ENCODE measurements around the gene ACSM6.
A peak's percentile ranks its signal among the peaks of the same experiment; 100 is the strongest.
"Not testable (repeated sequence)": the region's sequence is repeated elsewhere in the genome, so short reads cannot be mapped to it uniquely, and the experiment has no call there.

ACSM6 gene

DNA sequence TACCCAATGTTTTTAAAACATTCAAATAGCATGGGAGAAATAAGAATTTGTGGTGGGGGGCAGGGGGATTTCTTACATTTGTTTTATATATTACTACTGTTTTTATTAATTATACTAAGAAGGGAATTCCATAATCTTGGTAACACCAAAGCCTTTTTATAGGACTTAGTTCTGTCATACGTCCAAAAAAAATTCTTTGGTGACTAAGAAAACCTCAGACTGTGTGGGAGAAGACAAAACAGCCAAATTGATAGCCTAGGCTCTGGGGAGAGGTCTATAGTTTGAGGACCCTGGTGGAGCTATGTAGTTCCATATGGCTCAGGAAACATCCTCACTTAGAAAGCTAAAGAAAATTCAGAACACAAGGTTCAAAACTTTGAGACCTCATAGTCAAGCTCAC is 23.4 kb downstream of the ACSM6 start:
- no peak for DNase-seq (ENCODE audit: low read depth)

DNA sequence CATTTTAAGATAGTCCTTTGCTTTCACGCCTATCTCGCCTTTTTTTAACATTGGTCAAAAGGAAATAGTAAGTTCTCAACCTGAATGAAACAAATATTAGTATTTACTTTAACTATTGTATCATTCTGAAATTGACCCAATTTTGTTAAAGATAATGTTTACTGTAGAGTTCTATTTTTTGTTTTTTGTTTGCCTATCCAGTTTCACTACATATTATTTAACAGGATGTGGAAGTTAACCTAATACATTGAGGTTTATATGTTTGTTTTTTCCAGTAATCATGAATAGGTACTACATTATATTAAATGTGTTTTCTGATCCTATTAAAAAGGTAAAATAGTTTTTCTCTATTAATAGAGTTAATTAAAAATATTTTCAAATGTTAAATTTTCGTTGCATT is 26.5 kb downstream of the ACSM6 start:
- no peak for DNase-seq (ENCODE audit: low read depth)

DNA sequence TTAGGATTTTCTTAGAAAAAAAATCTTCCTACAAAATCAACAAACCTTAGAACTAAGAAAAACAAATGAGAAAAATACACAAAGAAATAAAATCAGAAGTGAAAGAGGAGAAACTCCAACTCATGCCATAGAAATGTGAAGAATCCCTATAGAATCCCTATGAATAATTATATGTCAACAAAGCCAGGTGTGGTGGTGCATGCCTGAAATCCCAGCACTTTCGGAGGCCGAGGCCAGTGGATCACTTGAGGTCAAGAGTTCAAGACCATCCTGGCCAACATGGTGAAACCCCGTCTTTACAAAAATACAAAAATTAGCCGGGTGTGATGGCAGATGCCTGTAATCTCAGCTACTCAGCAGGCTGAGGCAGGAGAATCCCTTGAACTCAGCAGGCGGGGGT is 27.1 kb downstream of the ACSM6 start:
- no peak for DNase-seq (ENCODE audit: low read depth)

DNA sequence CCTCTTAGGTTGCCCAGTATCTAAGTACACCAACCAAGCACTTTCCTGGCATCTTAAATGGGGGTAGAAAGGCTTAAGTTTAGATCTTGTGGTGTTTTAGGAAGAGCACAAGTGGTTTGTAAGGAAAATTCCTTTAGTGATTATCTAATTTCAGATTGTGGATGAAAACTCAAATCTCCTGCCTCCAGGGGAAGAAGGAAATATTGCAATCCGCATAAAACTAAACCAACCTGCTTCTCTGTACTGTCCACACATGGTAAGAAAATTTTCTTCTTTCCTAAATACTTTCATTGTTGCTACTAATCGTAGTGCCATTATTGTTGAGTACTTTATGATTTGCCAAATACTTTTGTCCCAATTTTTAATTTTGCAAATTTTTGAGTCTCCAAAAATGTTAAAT is 31.1 kb downstream of the ACSM6 start:
- no peak for DNase-seq (ENCODE audit: low read depth)

DNA sequence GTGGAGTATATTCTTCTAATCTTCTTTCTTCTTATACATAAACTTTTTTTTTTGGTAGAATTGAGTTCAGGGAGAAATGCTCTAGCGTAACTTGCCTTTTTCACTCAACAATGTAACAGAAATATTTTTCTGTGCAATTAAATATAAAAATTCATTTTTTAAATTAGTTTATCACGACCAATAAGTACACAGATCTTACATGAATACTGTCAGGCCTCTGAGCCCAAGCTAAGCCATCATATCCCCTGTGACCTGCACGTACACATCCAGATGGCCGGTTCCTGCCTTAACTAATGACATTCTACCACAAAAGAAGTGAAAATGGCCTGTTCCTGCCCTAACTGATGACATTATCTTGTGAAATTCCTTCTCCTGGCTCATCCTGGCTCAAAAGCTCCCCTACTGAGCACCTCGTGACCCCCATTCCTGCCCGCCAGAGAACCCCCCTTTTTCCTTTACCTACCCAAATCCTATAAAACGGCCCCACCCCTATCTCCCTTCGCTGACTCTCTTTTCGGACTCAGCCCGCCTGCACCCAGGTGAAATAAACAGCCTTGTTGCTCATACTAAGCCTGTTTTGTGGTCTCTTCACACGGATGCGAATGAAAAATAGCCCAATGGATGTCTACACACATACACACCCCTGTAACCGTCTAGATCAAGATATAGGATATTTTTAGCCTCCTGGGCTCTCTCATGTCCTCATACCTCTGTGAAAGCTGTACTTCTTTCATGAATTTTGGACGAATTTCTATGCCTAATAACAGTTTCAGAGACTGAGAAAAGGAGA is 35.1 kb downstream of the ACSM6 start:
- not testable (repeated sequence) for DNase-seq (ENCODE audit: low read depth)

DNA sequence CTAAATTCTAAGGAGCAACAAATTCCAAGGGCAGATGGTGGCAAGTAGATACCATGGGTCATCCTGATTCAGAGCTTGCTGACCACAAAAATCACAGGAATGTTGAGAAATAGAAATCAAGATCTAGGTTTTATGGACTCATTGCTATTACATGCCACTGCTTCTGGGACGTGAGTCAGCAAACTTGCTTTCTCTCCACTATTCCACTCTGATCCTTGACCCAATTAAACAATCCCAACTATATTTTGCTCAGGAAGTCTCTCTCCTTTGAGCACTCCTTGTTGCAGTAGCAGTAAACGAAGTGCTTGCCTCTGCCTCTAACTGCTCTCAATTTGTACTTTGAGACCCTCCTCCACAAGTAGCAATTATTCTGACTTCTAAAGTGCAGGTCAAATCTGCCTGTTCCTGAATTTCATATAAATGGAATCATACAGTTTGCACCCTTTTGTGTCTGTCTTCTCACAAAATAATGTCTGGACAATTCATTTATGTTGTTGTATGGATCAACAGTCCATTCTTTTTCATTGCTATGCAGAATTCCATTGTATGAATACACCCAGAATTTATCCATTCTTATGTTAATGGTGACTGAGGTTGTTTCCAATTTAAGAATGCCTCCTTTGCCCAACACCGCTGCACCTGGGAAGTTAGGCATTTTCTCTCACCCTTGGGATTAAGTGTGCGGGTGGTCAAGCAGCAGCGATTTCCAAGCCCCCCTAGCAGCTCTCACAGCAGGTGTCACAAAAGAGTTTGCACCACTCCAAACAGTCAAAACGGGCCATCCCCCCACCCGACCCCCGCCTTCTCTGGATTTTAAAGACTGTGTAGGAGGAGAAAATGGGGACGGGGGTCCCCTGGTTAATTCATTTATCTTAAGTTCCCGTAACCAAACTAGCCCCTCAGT is 35.9 kb downstream of the ACSM6 start:
- DNase-seq (ENCODE audit: low read depth): no peak

DNA sequence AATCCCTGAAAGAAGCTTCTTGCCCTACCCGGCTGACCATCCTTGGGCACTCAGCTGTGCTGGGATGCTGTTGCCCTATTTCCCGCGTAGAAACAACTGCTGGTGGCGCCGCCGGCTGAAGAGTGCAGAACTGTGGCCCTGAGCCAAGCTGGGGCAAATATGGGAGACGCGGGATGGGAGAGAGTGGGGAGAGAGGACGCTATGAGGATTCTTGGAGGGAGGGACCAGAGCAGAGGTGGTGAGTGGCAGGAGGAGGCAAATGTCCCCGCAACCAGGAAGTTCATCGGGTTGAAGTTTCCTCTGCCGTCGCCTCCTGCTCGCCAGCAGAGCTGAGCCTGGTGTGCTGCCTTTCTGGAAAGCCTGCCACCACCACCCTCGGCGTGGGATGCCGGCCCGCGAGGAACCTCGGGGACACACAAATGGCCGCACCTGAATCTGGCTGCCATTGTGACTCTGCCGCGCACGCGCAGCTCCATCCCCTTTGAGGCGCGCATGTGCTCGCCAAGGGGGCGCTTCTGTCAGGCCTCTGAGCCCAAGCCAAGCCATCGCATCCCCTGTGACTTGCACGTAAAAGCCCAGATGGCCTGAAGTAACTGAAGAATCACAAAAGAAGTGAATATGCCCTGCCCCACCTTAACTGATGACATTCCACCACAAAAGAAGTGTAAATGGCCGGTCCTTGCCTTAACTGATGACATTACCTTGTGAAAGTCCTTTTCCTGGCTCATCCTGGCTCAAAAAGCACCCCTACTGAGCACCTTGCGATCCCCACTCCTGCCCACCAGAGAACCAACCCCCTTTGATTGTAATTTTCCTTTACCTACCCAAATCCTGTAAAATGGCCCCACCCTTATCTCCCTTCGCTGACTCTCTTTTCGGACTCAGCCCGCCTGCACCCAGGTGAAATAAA is 36.9 kb downstream of the ACSM6 start:
- DNase-seq (ENCODE audit: low read depth): peak; percentile 21

DNA sequence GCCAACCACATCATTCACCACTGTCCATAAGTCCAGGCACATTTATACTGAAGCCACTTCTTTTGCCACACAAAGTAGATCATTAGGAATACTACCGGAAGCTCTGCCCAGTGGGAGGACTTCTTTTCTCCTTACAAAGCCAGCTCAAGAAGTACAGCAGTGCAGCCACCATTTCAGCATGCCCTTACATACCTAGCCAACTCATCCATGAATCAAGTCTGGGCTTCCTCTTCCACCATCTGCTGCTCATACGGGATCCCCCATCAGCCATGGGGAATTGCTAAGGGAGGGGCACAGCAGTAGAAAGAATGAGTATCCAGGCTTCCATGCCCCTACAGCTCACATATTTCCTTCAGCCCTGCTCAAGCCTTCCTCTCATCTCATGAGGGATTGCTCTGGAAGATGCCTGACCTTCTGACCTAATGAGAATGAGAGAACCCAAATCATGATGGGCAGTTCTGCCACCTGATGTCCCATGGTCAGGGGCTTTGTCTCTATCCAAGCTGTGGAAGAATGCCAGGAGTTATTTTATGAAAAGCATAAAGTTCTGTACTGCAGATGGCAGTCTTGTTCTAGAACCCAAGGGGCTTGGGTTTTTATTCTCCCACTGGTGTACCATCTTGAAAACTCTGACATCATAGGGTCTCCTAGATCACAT is 39.5 kb downstream of the ACSM6 start:
- no peak for DNase-seq (ENCODE audit: low read depth)

DNA sequence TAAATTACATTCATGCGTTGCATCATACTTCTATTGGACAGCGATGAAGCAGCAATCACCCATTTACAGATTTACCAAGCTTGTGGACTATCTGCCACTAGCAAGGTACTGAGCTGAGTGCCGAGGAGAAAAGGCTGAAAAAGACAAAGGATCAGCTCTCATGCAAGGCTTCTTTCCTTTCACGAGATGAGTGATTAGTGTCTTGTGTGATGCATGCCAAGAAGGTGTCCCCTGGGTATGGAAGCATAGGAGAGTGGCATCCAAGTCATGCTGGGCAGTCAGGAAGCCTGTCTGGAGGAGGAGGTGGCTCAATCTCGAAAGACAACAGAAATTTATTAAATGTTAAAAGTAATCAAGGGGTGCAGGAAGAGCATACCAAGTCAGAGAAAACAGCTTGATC is 40.9 kb downstream of the ACSM6 start:
- DNase-seq (ENCODE audit: low read depth): no peak

DNA sequence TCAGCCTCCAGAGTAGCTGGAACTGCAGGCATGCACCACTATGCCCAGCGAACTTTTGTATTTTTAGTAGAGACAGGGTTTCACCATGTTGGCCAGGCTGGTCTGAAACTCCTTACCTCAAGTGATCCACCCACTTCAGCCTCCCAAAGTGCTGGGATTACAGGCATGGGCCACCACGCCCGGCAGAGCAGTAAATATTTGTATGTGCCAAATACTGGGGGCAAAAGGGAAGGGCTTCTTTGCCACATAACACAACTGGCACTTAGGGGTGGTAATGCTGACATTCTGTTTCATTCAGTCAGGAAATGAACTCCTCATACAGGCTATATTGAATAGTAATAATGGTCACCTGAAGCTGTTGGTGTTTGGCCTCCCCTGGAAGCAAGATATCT is 41.6 kb downstream of the ACSM6 start:
- DNase-seq (ENCODE audit: low read depth): no peak

DNA sequence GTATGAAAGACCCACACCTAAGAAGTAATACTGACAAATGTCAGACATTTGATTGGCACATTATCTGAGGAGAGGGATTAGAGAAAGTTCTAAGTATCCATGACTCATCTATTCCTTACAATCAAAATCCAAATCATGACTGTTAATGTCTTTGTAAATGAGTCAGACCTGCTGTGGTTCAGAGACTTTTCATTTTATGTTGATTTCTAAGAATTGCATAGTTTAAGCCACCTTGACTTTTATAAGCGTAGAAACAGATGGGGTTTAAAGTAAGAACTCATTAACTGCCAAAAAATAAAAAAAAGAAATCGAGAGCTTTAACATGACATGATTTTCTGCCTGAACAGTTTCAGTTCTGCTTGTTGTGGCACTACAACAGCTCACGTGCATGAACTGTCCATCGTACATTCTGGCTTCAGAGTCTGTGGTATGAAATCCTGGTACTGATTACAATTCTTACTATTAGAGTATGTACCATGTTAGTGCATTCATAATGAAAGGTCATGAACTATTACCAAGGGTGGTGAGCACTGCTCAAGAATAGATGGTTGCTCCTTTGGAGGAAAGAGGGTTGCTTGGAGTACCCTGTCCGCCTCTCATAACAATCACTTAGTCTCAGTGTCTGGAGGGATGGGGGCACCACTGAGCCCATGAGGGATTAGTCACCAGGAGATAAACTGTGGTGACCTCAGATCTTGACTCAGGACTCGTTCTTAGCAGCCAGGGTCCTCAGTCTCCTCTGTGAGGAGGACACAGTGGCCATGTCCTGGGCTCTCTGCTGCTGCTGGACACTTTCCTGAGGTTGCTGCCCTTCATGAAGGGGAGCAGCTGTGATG is 42.2 kb downstream of the ACSM6 start:
- DNase-seq (ENCODE audit: low read depth): no peak

DNA sequence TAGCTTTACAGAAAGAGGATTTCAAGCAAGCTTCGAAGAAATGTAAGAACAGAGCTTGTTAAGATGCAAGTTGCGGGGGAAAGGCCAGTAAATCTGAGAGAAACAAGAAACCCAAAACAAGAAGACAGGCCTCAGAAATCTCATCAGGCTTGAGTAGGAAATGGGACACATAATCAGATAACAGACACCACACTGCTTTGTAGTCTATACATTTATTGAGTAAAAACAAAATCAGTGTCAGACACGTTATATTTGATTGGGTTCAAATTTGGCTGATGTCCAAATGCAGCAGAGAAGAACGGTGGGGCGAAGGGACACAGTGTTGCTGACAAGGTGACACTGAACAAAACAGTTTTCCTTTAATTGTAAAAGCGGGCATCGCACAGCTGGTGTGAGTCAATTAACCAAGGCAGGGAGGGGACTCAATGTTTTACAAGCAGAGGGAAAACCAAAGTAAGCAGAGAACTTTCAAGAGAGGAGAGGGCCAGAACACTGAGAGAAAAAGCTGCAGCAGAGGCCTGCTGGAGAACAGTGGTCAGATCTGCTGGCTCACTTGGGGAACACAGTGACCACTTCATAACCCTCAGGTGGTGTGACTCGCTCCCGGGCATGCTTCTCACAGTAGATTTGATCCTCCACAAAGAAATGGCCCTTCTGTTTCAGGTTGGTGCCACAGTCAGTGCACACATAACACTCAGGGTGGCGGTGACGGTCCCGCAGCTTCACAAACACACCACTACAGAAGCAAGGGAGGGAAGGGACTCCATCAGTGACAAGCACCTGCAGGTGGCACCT is 43.5 kb downstream of the ACSM6 start:
- DNase-seq (ENCODE audit: low read depth): no peak

DNA sequence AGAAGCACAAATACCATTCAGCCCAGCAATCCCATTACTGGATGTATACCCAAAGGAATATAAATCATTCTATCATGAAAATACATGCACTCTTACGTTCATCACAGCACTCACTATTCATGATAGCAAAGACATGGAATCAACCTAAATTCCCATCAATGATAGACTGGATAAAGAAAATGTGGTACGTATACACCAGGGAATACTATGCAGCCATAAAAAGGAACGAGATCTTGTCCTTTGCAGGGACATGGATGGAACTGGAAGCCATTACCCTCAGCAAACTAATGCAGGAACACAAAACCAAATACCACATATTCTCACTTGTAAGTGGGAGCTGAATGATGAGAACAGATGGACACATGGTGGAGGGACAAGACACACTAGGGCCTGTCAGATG is 46.1 kb downstream of the ACSM6 start:
- DNase-seq (ENCODE audit: low read depth): not testable (repeated sequence)

DNA sequence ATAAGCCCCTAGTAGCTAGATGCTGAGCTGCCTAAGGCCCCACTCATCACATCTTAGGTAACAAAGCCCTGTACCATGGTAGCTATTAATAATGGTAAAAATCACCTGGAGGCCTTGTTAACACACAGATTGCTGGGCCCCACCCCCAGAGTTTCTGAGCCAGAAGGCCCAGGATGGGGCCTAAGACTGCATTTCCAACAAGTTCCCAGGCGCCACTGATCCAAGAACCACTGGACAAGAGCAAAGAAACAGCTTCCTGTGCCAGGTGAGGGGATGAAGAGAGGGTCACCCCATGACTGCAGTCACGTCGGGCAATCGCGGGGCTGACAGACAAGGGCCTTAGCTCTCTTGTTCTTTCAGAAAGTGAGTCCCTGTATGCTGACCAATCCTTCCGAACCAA is 46.8 kb downstream of the ACSM6 start:
- DNase-seq (ENCODE audit: low read depth): no peak

DNA sequence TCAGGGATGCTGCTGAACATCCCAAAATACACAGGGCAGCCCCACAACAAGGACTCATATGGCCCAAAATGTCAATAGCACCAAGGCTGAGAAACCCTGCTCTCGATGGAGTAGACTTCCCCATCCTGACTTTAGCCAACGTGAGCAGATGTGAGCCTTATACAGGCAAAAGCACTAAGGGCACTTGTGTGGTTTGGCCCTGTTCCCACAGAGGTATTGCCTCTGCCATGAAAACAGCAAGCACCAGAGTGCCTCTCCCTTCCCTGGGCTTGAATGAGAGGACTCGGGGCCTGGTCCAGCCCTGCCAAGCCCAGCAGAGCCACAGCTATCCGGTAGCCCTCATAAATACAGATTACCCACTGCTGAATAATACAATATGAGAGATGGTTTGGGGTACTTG is 47.5 kb downstream of the ACSM6 start:
- no peak for DNase-seq (ENCODE audit: low read depth)

DNA sequence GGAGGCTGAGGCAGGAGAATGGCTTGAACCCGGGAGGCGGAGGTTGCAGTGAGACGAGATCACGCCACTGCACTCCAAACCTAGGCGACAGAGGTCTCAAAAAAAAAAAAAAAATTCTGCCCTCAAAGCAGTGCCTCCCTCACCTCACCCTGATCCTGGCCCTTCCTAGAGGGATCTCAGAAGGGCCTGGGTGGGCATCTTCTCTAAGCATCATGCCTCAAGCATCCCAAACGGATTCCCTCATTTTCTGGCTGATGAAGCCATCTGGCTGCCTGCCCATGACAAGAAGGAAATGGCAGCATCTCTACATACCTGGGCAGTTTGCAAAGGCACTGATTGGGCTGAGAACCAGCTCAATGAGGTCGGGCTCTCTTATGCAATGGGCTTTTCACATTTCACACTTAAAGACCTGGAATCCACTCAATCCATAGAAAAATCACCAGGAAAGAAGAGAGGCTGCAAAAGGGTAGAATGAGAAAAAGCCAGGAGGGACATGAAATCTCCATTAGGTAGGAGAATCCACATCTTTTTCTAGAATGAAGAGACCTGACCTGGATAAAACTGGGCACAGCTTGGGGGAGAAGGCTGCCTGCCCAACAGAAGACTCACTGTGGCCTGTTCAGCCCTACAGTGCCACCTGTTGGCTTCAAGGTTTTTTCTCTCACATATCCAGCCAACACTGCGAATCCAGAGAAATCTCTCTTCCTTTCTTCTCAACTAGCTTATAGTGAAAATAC is 48.7 kb downstream of the ACSM6 start:
- no peak for DNase-seq (ENCODE audit: low read depth)

DNA sequence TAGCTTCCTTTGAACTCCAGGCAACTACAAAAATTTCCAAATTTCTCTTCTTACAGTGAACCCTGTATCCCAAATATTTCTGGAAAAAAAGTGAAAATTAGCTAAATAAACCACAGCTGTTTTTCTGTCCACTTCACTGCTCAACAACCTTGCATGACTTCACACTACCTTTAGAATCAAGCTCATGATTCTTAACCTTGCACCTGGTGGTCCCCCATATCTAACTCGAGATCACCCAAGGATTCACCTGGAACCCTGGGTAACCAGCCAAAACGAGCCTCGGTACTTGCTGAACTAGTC is 49.2 kb downstream of the ACSM6 start:
- DNase-seq (ENCODE audit: low read depth): no peak

DNA sequence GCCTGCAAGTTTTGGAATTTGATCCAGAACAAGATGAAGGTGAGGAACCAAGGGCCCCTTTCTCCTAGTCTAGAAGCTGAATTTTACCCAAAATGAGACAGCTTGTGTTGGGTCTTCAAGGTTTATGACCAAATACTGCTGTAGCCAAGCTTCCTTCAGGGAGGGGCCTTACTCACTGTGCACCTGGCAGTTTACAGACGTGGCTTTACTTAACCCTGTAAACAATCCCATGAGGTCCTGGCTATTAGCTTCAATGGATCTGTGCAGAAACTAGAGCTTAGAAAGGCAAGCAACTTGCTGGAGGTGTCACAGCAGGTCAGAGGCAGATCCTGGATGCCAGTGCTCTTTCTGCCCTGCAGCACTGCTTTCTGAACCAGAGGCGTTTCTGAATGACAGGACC is 50.1 kb downstream of the ACSM6 start:
- no peak for DNase-seq (ENCODE audit: low read depth)

DNA sequence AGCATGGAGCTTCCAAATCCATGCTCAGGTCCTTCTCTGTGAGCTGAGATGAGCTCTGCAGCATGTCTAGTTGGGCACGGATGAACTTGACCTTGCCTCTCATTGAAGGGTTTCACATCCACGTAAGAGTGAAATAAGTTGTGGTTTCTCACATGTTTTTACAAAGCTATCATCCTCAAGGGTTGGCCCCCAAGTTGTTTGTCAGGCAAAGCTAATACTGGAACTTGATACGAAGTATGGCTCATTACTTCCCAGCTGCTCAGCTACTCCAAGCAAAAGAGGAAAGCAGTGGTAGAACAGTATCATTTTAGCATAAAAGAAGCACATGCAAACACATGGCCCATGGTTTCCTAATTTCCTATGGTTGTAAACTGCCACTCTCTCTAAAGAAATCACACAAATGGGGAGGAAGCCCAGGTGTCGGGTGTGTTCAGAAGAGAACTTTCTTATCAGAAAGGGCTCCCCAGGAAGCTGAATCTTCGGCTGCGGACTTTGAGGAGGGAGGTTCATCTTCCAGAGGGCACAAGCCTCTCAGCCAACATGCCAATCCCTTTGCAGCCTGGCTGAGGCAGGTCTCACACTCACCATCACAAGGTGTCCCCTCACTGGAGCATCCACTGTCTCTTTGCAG is 51.5 kb downstream of the ACSM6 start:
- DNase-seq (ENCODE audit: low read depth): no peak
